NCI-H524 treated with DMSO at 0.1 percent for 48 hours (cell line): Measurements from ENCODE around the gene ZNF14.
"Not testable (repeated sequence)": the region's sequence is repeated elsewhere in the genome, so short reads cannot be mapped to it uniquely, and the experiment has no call there.

Experiments
- DNase-seq: peaks from one replicate; lab custom pipeline; 2025; lab: John Stamatoyannopoulos, UW

Gene ZNF14

DNA sequence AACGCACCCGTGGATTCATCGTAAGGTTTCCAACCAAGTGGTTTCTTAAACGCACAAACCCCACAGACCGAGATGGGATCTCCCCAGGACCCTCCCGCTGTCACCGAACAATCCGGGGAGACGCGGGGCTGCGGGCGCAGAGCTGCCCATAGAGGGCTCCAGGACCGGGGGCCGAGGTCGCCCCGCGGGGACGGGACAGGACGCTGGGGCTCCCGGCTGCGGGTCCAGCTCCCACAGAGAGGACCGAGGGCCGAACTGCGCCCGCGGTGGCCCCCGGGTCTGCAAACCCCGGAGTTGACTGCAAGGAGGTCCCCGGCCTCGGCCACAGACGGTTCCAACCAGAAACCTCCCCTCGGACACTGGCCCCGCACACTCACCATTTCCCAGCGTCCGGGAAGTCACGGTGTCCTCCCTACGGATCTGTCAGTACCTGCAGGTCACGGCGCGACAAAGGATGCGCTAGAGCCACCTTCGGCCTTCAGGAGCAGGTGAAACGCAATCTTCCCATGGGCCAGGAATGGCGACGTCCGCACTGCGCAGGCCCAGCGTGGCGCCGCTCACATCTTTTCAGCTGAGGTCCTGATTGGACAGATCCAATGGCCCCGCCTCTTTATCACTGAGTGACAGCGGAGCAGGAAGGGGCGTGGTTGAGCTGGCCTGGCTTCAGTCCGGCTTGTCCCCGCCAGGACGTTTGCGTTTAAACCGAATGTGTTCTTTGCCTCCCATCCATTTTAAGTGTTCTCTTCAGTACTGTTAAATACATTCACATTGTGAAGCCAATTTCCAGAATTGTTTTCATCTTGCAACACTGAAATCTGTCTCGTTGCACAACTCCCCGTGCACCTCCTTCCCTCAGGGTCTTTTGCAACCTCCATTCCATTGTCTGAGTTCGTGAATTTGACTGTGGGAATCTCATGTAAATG is at the start of gene ZNF14:
Gene ZNF14 (minus strand): TSS at position 534 of the 923 bp plus-strand sequence. CDS start 154 bp downstream, at position 380.
- peak; percentile 75 for DNase-seq

DNA sequence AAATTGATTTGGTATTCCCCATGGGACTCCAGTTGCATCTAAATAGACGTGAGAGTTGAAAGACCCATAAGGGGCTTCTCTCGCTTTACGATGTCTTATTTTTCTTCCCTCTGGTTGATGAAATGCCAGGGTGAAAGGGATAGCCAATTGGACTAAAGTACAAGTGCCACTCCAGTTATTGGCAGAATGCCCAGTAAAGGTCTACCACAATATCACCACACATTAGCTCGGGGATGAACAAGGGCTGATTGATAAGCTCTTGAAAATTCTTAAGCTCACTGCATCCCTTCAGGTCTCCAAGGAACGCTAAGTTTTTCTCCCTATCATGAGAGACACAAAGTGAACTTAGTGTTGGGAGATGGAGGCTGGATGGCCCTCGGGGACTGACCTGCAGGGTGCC is 48.9 kb upstream of the ZNF14 start:
- DNase-seq: peak; percentile 4

DNA sequence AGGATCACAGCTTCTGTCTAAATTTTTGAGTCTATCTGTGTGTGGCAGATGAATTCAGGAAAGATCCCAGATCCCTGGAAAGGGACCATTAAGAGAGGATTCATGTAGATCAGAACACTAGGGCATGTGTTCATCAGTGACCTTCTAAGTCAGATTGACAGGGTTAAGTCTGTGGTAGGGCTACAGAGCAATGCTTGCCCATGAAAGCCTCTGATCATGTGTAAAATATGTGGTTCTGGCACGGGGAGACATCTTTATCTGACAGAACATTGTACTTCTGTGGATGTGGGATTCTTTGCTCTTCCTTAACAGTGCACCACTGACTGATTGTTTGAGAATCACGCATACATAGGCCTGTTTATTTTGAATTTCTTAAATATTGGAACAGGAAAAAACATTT is 45.8 kb upstream of the ZNF14 start:
- DNase-seq: no peak

DNA sequence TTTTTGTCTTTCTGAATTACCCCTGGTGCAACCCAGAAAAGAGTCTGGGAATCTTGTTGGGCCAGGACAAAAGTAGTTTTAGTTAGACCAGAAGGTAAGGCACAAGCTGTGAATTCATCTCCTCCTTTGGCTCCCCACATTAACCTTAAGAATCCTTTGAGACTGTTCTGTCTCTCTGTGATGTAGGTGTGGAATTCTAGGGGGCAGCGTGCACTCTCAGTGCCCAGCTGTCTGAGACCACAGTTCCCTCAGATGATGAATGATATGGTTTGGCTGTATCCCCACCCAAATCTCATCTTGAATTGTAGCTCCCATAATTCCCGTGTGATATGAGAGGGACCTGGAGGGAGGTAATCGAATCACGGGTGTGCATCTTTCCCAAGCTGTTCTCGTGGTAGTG is 44.8 kb upstream of the ZNF14 start:
- DNase-seq: no peak

- peak; percentile 95 for DNase-seq
These were observed 43.5 kb upstream of the ZNF14 start for GRCh38 chr19:19776206-19777008.

- no peak for DNase-seq
These were observed 42.9 kb upstream of the ZNF14 start for GRCh38 chr19:19775891-19776205.

DNA sequence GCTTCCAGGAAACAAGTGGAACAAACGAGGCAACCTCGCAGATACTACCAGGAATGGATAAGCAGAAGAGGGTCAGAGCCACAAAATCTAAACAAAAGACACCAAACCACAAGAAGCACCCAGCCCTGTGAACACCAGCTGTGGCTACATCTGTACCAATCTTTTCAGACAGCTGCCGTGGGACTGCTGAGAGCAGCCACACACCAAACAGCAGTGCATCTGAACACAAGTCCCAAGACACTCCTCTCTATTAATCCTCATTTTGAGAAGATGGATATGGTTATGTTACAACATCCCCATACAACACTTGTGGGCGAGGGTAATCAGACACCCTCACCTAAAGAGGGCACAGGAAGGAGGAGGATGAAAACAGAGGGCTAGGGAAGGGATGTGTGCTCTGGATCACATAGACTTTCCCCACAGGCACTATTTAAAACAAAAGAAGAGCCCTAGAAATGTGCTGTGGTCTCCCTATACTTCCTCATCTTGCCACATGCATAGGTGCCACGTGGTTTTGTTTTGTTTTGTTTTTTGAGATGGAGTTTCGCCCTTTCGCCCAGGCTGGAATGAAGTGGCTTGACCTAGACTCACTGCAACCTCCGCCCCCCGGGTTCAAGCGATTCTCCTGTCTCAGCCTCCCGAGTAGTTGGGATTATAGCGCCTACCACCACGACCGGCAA is 41.6 kb upstream of the ZNF14 start:
- no peak for DNase-seq

- not testable (repeated sequence) for DNase-seq
These were observed 39.1 kb upstream of the ZNF14 start for GRCh38 chr19:19771963-19772362.

- not testable (repeated sequence) for DNase-seq
These were observed 37.1 kb upstream of the ZNF14 start for GRCh38 chr19:19769971-19770370.

DNA sequence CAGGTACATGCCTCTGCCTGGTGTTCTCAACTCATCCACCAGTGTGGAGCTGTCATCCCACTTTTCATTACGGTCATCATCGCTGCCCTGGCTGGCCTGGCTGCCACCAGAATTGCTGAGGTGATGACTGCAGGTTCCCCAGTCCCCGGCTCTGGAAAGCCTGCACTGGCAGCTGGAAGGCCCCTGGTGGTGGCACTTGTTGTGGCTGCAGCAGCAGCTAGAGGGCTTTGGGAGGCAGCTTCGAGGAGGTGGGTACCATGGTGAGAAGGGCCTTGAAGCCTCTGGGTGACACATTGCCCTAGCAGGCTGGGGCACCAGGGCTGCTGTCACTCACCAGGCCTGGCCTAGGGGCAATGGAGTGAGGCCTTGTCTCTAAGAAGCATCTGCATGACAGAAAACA is 25.3 kb upstream of the ZNF14 start:
- no peak for DNase-seq

- DNase-seq: no peak
These were observed 20.0 kb upstream of the ZNF14 start for GRCh38 chr19:19752760-19753403.

GRCh38 chr19:19751846-19752245 is 18.9 kb upstream of the ZNF14 start:
- DNase-seq: no peak

- no peak for DNase-seq
These were observed 18.2 kb upstream of the ZNF14 start for GRCh38 chr19:19750842-19751790.

- no peak for DNase-seq
These were observed 17.3 kb upstream of the ZNF14 start for GRCh38 chr19:19749908-19750841.

DNA sequence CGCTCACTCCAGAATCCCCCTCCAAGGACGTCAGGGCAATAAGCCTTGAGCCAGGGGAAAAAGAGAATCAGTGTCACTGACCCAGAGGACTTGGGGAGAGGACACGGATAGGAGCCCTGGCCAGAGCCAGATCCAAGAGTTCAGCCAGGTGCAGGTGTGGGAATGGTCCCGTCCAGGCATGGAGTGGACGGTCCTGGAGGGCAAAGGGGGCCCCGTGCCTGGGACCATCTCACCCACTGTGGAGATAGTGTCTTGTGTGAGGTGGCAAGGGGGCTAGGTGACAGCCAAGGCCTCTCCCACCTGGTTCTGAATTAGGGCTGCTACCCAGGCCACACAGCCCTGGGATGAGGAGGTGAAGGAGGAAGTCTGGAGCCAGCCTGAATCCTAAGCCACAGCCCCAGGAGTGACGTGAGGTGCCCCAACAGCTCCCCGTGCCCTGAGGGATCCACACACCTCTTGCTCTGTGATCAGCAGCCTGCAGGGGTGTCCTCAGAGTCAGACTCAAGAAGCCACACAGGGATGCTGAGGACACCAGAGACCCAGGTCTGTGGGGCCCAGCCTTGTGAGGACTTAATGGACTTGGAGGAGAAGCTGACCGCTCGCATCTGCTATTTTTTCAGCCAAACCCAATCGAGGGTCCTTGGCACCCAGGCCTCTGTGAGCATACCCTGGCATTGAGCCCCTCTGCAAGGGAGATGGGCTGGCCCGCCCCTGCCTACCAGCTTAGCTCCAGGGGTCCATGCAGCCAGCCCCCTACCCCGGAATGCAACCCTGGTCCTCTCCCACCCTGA is 16.4 kb upstream of the ZNF14 start:
- DNase-seq: no peak

DNA sequence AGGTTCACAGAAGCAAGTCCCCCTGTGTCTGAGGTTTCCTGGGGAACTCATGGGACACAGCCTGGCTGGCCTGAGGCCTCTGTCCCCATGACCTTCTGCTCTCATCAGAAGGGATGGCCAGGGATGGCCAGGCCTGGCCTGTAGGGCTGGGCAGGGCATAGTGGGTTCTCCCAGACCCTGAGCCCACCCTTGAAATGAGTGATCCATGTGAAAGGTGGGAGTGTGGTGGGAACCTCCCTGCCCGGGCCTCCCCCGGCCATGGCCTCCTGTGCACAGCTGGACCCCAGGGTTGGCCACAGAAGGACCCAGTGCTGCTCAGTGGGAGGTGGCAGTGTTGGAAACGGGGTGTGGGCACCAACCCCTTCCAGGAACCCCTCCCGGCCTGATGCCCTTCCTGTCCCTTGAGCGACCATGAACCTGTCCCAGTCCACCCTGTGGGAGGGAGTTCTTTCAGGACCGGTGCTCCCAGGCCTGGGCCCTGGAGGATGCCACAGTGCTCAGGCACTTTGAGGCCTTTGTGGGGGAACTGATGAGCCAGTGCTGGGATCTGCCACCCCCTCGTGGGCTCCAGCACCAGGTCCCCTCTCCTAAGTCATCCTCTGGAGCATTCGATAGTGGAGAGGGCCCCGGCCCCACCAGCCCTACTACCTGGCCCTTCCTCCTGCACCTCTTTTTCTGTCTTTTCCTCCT is 15.5 kb upstream of the ZNF14 start:
- DNase-seq: no peak

DNA sequence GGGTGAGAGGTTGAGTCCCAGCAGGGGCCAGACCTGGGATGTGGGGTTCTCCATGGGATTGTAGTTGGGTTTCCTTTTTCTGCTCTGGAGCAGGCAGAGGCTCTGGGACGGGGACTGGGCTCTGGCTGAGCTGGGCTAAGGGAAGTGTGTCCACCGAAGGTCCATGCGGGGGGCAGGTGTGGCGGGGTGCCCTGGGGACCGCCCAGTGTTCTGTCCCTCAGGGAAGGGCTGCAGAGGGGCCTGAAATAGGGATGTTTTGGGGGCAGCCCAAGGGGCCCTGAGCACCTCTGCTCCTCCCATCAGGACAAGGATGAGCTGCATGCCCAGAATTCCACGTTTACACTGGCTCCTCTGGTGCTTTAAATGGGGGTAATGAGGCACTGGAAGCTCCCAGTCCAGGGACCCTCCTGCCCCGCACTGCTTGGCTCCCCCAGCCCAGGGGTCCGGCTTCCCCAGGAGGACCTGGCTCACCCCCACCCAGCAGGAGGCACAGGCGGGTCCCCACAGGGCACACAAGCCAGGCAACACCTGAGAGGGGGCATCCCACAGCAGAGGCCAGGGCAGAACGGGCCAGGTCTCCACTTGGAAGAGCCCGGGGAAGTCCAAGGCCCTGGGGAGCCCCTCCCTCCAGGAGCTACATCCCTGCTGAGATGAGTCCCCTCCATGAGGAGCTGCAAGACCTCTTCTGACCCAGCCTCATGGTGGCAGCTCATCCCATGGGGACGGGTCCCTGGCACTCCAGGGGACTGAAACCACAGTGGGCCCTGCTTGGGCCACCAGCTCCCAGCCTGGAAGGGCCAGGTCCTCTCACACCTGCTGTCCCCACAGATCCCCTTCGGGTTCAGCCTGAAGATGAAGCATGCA is 14.7 kb upstream of the ZNF14 start:
- DNase-seq: no peak
